DOHH2 (cell line): ENCODE measurements around the gene RNLS.

ENCODE experiments used
- CTCF ChIP-seq: fragments of 200-600 bp; sonication (generic); IDR thresholded peaks from one replicate; pipeline ENCODE4 v1.5.1; 2014; ENCODE audit warnings: antibody characterized with exemption, mild to moderate bottlenecking, low read depth, low read length; ENCODE audit not compliant: poor library complexity, severe bottlenecking
- EZH2phosphoT487 ChIP-seq: fragments of 200-600 bp; sonication (generic); IDR thresholded peaks from 2 replicates; pipeline ENCODE4 v1.6.1; 2017; ENCODE audit warnings: borderline replicate concordance, mild to moderate bottlenecking, antibody characterized with exemption, low read length, moderate library complexity, mixed read lengths

- TF ChIP-seq CTCF (no peak), EZH2phosphoT487 (no peak)
Observed at GRCh38 chr10:88226891-88227290, 356.2 kb downstream of the RNLS start.
